K562 (cell line): ENCODE measurements around the gene TSGA10IP. TPM values are rescaled to one million over a fixed set of nuclear protein-coding genes. Genes with fewer than 3 reads are reported as not detected.

Source experiments
- BACH1 ChIP-seq: fragments of 200-800 bp; sonication (Bioruptor generic); IDR thresholded peaks from 2 replicates; pipeline ENCODE4 v1.6.1; 2016; ENCODE audit warnings: missing genetic modification characterization, missing compliant biosample characterization
- BCOR ChIP-seq: fragments of 450-650 bp; IDR thresholded peaks from 2 replicates; pipeline ENCODE4 v1.6.1; 2016
- CAMTA2 ChIP-seq: fragments of 250-450 bp; sonication (Bioruptor Pico); conservative IDR thresholded peaks from 2 replicates; pipeline ENCODE4 v1.5.1; 2022
- MEIS2 ChIP-seq: fragments of 450-650 bp; IDR thresholded peaks from 2 replicates; pipeline ENCODE4 v1.6.1; 2014; ENCODE audit warnings: mild to moderate bottlenecking; ENCODE audit not compliant: partially characterized antibody
- MTF1 ChIP-seq: fragments of 250-450 bp; sonication (Bioruptor Pico); IDR thresholded peaks from 2 replicates; pipeline ENCODE4 v1.9.0; 2021; ENCODE audit warnings: moderate library complexity, mild to moderate bottlenecking, inconsistent platforms, borderline replicate concordance
- NFATC3 ChIP-seq: fragments of 450-650 bp; IDR thresholded peaks from 2 replicates; pipeline ENCODE4 v1.6.1; 2017; ENCODE audit warnings: mild to moderate bottlenecking
- RBFOX2 ChIP-seq: fragments of 200-400 bp; formaldehyde crosslinking; IDR thresholded peaks from 2 replicates; pipeline ENCODE4 v1.6.1; 2017; ENCODE audit warnings: low read depth, mild to moderate bottlenecking, low read length, moderate library complexity
- RBM22 ChIP-seq: fragments of 200-400 bp; formaldehyde crosslinking; IDR thresholded peaks from 2 replicates; pipeline ENCODE4 v1.6.1; 2018; ENCODE audit warnings: low read length, low read depth; ENCODE audit not compliant: poor library complexity, severe bottlenecking
- polyA plus RNA-seq, 8 experiments: library from polyadenylated mRNA; depleted of rRNA in 4 of 8; stranded (reverse) in 5 of 8; unstranded in 3 of 8; fragments of >200 nt; fragmentation: Nextera tagmentation in 2 of 8; fragmentation: Illumina TruSeq in 1 of 8; extraction: Ambion mirVana in 2 of 8; extraction: Trizol in 1 of 8; gene quantifications; 2 replicates each; pipeline versions ENCODE4 v1.2.1 to v1.2.3, GENCODE V29; 2011 to 2014; ENCODE audit warnings: inconsistent platforms in 1 of 8, missing spikeins in 1 of 8
- total RNA-seq, 7 experiments: library from RNA; depleted of rRNA in 6 of 7; stranded (reverse); fragments of >200 nt in 6 of 7; fragmentation: Illumina TruSeq in 2 of 7; extraction: Trizol in 2 of 7; gene quantifications; 2 replicates each; pipeline versions ENCODE4 v1.2.1 to v1.2.3, GENCODE V29; 2011 to 2021; ENCODE audit warnings: low replicate concordance in 1 of 7
- TF ChIP-seq, protein P1 (sequence below): fragments of 450-650 bp; IDR thresholded peaks from 2 replicates; pipeline ENCODE4 v1.6.1; 2016; ENCODE audit warnings: mild to moderate bottlenecking, moderate library complexity
- TF ChIP-seq, protein P2 (sequence below): fragments of 450-650 bp; formaldehyde crosslinking; IDR thresholded peaks from 2 replicates; pipeline ENCODE4 v1.4.0; 2020; ENCODE audit warnings: mild to moderate bottlenecking, moderate library complexity
- TF ChIP-seq, protein P3 (sequence below): fragments of 450-650 bp; IDR thresholded peaks from 2 replicates; pipeline ENCODE4 v1.6.1; 2016; ENCODE audit warnings: borderline replicate concordance

TSGA10IP gene
- total and polyA plus RNA-seq, 9 of the 15 experiments (the other 6 are each of a cell fraction or from before 2014, with no cell fraction given), result not detected

DNA sequence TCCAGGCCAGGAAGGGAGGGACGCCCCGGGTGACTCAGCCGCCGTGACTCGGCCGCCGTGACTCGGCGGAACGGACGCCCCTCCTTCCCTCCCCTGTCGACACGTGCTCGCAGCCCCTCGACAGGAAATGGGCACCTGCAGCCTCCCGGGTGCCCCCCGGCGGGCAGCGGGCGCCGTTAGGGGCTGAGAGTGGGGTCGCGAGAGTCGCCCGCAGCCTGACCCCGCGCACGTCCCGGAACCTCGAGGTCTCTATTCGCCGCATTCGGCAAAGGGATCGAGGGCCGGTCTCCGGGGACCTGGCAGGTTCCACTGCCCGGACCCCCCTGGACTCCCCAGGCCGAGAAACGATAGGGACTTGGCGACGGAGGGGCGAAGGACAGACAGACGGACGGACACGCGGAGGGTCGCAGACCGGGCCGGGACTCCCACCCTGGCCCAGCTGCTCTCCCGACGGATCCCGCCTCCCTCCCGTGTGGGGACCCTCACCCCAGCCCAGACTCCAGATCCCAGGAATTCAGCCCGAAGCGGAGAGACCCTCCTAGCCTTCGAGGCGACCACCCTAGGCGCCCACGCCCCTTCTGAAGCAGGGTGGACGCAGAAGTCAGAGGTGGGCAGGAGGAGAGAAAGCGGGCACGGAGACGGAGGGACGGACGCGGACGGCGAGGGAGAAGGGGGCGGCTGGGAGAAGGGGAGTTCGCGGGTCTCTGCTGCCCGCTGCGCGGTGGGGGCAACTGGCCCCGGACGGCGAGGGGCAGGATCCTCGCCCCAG, 45.7 kb upstream of the TSGA10IP start (continued):
- TF ChIP-seq, protein P1, sequence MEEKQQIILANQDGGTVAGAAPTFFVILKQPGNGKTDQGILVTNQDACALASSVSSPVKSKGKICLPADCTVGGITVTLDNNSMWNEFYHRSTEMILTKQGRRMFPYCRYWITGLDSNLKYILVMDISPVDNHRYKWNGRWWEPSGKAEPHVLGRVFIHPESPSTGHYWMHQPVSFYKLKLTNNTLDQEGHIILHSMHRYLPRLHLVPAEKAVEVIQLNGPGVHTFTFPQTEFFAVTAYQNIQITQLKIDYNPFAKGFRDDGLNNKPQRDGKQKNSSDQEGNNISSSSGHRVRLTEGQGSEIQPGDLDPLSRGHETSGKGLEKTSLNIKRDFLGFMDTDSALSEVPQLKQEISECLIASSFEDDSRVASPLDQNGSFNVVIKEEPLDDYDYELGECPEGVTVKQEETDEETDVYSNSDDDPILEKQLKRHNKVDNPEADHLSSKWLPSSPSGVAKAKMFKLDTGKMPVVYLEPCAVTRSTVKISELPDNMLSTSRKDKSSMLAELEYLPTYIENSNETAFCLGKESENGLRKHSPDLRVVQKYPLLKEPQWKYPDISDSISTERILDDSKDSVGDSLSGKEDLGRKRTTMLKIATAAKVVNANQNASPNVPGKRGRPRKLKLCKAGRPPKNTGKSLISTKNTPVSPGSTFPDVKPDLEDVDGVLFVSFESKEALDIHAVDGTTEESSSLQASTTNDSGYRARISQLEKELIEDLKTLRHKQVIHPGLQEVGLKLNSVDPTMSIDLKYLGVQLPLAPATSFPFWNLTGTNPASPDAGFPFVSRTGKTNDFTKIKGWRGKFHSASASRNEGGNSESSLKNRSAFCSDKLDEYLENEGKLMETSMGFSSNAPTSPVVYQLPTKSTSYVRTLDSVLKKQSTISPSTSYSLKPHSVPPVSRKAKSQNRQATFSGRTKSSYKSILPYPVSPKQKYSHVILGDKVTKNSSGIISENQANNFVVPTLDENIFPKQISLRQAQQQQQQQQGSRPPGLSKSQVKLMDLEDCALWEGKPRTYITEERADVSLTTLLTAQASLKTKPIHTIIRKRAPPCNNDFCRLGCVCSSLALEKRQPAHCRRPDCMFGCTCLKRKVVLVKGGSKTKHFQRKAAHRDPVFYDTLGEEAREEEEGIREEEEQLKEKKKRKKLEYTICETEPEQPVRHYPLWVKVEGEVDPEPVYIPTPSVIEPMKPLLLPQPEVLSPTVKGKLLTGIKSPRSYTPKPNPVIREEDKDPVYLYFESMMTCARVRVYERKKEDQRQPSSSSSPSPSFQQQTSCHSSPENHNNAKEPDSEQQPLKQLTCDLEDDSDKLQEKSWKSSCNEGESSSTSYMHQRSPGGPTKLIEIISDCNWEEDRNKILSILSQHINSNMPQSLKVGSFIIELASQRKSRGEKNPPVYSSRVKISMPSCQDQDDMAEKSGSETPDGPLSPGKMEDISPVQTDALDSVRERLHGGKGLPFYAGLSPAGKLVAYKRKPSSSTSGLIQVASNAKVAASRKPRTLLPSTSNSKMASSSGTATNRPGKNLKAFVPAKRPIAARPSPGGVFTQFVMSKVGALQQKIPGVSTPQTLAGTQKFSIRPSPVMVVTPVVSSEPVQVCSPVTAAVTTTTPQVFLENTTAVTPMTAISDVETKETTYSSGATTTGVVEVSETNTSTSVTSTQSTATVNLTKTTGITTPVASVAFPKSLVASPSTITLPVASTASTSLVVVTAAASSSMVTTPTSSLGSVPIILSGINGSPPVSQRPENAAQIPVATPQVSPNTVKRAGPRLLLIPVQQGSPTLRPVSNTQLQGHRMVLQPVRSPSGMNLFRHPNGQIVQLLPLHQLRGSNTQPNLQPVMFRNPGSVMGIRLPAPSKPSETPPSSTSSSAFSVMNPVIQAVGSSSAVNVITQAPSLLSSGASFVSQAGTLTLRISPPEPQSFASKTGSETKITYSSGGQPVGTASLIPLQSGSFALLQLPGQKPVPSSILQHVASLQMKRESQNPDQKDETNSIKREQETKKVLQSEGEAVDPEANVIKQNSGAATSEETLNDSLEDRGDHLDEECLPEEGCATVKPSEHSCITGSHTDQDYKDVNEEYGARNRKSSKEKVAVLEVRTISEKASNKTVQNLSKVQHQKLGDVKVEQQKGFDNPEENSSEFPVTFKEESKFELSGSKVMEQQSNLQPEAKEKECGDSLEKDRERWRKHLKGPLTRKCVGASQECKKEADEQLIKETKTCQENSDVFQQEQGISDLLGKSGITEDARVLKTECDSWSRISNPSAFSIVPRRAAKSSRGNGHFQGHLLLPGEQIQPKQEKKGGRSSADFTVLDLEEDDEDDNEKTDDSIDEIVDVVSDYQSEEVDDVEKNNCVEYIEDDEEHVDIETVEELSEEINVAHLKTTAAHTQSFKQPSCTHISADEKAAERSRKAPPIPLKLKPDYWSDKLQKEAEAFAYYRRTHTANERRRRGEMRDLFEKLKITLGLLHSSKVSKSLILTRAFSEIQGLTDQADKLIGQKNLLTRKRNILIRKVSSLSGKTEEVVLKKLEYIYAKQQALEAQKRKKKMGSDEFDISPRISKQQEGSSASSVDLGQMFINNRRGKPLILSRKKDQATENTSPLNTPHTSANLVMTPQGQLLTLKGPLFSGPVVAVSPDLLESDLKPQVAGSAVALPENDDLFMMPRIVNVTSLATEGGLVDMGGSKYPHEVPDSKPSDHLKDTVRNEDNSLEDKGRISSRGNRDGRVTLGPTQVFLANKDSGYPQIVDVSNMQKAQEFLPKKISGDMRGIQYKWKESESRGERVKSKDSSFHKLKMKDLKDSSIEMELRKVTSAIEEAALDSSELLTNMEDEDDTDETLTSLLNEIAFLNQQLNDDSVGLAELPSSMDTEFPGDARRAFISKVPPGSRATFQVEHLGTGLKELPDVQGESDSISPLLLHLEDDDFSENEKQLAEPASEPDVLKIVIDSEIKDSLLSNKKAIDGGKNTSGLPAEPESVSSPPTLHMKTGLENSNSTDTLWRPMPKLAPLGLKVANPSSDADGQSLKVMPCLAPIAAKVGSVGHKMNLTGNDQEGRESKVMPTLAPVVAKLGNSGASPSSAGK, result peak; percentile 98
- TF ChIP-seq BACH1, result peak; percentile 86
- TF ChIP-seq BCOR, result peak; percentile 57; the same call in 1 of the 2 replicates
- TF ChIP-seq, protein P2, sequence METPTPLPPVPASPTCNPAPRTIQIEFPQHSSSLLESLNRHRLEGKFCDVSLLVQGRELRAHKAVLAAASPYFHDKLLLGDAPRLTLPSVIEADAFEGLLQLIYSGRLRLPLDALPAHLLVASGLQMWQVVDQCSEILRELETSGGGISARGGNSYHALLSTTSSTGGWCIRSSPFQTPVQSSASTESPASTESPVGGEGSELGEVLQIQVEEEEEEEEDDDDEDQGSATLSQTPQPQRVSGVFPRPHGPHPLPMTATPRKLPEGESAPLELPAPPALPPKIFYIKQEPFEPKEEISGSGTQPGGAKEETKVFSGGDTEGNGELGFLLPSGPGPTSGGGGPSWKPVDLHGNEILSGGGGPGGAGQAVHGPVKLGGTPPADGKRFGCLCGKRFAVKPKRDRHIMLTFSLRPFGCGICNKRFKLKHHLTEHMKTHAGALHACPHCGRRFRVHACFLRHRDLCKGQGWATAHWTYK (CRISPR knock-in tag), result peak; percentile 76; the same call in 1 of the 2 replicates
- no peak for TF ChIP-seq NFATC3
- peak; percentile 100 for TF ChIP-seq RBM22
- no peak for TF ChIP-seq CAMTA2 (CRISPR knock-in tag)
- TF ChIP-seq, protein P3, sequence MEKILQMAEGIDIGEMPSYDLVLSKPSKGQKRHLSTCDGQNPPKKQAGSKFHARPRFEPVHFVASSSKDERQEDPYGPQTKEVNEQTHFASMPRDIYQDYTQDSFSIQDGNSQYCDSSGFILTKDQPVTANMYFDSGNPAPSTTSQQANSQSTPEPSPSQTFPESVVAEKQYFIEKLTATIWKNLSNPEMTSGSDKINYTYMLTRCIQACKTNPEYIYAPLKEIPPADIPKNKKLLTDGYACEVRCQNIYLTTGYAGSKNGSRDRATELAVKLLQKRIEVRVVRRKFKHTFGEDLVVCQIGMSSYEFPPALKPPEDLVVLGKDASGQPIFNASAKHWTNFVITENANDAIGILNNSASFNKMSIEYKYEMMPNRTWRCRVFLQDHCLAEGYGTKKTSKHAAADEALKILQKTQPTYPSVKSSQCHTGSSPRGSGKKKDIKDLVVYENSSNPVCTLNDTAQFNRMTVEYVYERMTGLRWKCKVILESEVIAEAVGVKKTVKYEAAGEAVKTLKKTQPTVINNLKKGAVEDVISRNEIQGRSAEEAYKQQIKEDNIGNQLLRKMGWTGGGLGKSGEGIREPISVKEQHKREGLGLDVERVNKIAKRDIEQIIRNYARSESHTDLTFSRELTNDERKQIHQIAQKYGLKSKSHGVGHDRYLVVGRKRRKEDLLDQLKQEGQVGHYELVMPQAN, result peak; percentile 82; the same call in 1 of the 2 replicates
- TF ChIP-seq MTF1 (CRISPR knock-in tag), result no peak
- no peak for TF ChIP-seq MEIS2
- peak; percentile 98 for TF ChIP-seq RBFOX2
